Measurements from ENCODE around the gene NTM. TPM values are rescaled to one million over a fixed set of nuclear protein-coding genes. Genes with fewer than 3 reads are reported as not detected.

The NTM gene
- total RNA-seq, 4 donors from 2014 or later, result 0.40 to 3.1 (median 2.1) TPM; not detected in 1

DNA sequence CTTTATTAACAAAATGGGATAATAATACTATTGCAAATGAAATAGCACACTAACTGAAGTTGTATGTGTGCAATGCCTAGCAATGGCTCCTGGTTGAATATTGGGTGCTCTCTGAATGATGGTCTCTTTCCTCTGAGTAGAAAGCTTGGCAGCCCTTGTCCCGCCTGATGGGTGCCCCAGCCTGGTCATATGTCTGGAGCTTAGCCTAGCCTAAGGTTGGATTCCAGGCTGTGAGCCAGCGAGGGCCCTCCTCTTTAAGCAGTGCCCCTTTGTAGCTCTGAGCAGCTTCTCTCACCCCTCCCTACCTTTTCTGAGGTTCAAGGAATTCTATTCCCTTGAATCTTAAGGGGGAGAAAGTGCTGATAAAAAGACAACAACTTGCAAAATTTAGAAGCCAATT, 499.9 kb downstream of the NTM start:
- intact Hi-C loops (cut with DNase I; ENCODE audit: low total_unique reads) (no loop called here), in situ Hi-C loops (cut with MboI; ENCODE audit: low pct_ligation_motif_present in 1 of 4, low pct_unique_long_range_greater_than_20kb in 1 of 4, low sequenced_read_pairs in 3 of 4) (loop anchor here in 1 of 4 donors (25.0 kb wide), 1 partner anchor 267 kb away; no protein-coding TSS in a partner anchor)
- DNase-seq, result no peak
- Histone ChIP-seq H3K27ac (no peak overlapping the region), H3K4me3 (no peak overlapping the region), H3K9me3 (no peaks in the 10 kb centered on the region), H3K36me3 (no peaks in the 10 kb centered on the region), H3K27me3 (no peaks in the 10 kb centered on the region), H3K4me1 (no peaks in the 10 kb centered on the region)
- 72 to 83% methylated on average over 1 to 2 of the region's 2 CpGs for WGBS, 2 donors (ENCODE audit: low coverage in 1 of 2)
- TF ChIP-seq POLR2AphosphoS5 (IDR thresholded peaks at IDR 0.05), result no peak
- TF ChIP-seq POLR2A (IDR thresholded peaks at IDR 0.05), result no peak
- TF ChIP-seq, protein P1, sequence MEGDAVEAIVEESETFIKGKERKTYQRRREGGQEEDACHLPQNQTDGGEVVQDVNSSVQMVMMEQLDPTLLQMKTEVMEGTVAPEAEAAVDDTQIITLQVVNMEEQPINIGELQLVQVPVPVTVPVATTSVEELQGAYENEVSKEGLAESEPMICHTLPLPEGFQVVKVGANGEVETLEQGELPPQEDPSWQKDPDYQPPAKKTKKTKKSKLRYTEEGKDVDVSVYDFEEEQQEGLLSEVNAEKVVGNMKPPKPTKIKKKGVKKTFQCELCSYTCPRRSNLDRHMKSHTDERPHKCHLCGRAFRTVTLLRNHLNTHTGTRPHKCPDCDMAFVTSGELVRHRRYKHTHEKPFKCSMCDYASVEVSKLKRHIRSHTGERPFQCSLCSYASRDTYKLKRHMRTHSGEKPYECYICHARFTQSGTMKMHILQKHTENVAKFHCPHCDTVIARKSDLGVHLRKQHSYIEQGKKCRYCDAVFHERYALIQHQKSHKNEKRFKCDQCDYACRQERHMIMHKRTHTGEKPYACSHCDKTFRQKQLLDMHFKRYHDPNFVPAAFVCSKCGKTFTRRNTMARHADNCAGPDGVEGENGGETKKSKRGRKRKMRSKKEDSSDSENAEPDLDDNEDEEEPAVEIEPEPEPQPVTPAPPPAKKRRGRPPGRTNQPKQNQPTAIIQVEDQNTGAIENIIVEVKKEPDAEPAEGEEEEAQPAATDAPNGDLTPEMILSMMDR (IDR thresholded peaks at IDR 0.05), result no peak
- no peak for TF ChIP-seq EP300 (IDR thresholded peaks at IDR 0.05; ENCODE audit: low read depth)

DNA sequence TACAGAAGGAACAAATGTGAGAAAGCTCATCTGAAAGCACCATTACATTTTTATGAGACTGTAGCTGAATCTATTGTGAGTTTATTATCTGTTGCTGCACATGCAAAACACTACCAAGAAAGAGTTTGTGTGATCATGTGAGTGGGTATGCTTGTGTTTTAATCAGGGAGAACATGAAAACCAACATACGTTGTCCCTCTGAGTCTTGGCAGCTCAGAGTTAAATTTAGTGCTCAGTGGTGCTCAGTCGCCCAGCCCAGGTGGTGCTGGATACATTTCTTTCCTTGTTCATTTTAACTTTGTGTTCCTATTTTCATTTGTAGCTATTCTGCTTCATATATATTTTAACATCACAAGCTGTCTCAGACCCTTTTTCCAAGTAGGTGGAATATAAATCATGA, 500.6 kb downstream of the NTM start:
- H3K27me3 ChIP-seq, result no peaks in the 10 kb centered on the region
- H3K27ac ChIP-seq, result no peak overlapping the region
- intact Hi-C loops (cut with DNase I; ENCODE audit: low total_unique reads) (no loop called here), in situ Hi-C loops (cut with MboI; ENCODE audit: low pct_ligation_motif_present in 1 of 4, low pct_unique_long_range_greater_than_20kb in 1 of 4, low sequenced_read_pairs in 3 of 4) (loop anchor here in 1 of 4 donors (25.0 kb wide), 1 partner anchor 266 kb away; no protein-coding TSS in a partner anchor)
- H3K9me3 ChIP-seq, result no peaks in the 10 kb centered on the region
- no peak for DNase-seq
- no peak overlapping the region for H3K4me3 ChIP-seq
- H3K4me1 ChIP-seq, result no peaks in the 10 kb centered on the region
- no peak for TF ChIP-seq POLR2AphosphoS5 (IDR thresholded peaks at IDR 0.05)
- no peak for TF ChIP-seq POLR2A (IDR thresholded peaks at IDR 0.05)
- TF ChIP-seq EP300 (IDR thresholded peaks at IDR 0.05; ENCODE audit: low read depth), result no peak
- TF ChIP-seq, protein P1 (IDR thresholded peaks at IDR 0.05), result no peak
- WGBS, 2 donors (ENCODE audit: low coverage in 1 of 2), result 47% methylated on average over 2 of the region's 2 CpGs; no CpG with 5 or more reads in 1 of the 2 donors
- no peaks in the 10 kb centered on the region for H3K36me3 ChIP-seq

GRCh38 chr11:131874070-131874469, 503.7 kb downstream of the NTM start:
- DNase-seq, result no peak
- H3K4me1 ChIP-seq, result no peaks in the 10 kb centered on the region
- no peaks in the 10 kb centered on the region for H3K36me3 ChIP-seq
- intact Hi-C loops (cut with DNase I; ENCODE audit: low total_unique reads), result no loop called here
- no peak for TF ChIP-seq EP300 (IDR thresholded peaks at IDR 0.05; ENCODE audit: low read depth)
- TF ChIP-seq, protein P1 (IDR thresholded peaks at IDR 0.05), result no peak
- no peak overlapping the region for H3K4me3 ChIP-seq
- H3K9me3 ChIP-seq, result no peaks in the 10 kb centered on the region
- in situ Hi-C loops (cut with MboI; ENCODE audit: low pct_ligation_motif_present in 1 of 4, low pct_unique_long_range_greater_than_20kb in 1 of 4, low sequenced_read_pairs in 3 of 4), result loop anchor here in 1 of 4 donors (25.0 kb wide), 1 partner anchor 263 kb away; no protein-coding TSS in a partner anchor
- no peak overlapping the region for H3K27ac ChIP-seq
- H3K27me3 ChIP-seq, result no peaks in the 10 kb centered on the region

DNA sequence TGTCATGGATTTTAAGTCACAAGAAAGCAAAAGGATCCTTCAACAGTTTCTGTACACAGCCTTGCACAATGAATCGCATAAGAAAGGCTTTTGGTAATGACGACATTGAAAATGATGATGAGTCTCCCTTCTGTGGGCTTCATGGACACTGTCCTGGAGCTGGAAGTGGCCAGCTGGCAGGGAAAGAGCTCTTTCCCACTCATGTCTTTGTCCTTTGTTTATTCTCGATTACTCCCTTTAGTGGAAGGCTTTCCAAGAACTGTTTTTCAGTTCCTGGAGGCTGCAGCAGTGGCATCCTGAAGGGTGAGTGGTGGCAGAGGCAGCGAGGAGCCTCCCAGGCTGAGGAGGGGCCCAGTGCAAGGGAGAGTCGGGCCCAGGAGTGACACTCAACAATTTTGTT, 505.2 kb downstream of the NTM start:
- intact Hi-C loops (cut with DNase I; ENCODE audit: low total_unique reads) (loop anchor here (5.0 kb wide), 1 partner anchor 268 kb away; no protein-coding TSS in a partner anchor), in situ Hi-C loops (cut with MboI; ENCODE audit: low pct_ligation_motif_present in 1 of 4, low pct_unique_long_range_greater_than_20kb in 1 of 4, low sequenced_read_pairs in 3 of 4) (no loop called here)
- TF ChIP-seq, protein P1 (IDR thresholded peaks at IDR 0.05), result no peak
- TF ChIP-seq POLR2A (IDR thresholded peaks at IDR 0.05) (no peak), EP300 (IDR thresholded peaks at IDR 0.05; ENCODE audit: low read depth) (no peak), POLR2AphosphoS5 (IDR thresholded peaks at IDR 0.05) (peak in 2 of 3 donors; percentile 36 to 52)
- WGBS, 2 donors (ENCODE audit: low coverage in 1 of 2), result 44 to 47% methylated on average over 3 to 5 of the region's 5 CpGs
- Histone ChIP-seq H3K36me3 (no peaks in the 10 kb centered on the region), H3K4me1 (no peaks in the 10 kb centered on the region), H3K4me3 (no peak overlapping the region), H3K27me3 (no peaks in the 10 kb centered on the region), H3K27ac (peak overlapping the region in 1 of 4 donors; percentile 6), H3K9me3 (no peaks in the 10 kb centered on the region)
- no peak for DNase-seq

Data from transverse colon (tissue), 4 donors.